ENCODE measurements around the gene AGPAT4.
"Not testable (repeated sequence)": the region's sequence is repeated elsewhere in the genome, so short reads cannot be mapped to it uniquely, and the experiment has no call there.

AGPAT4 gene

DNA sequence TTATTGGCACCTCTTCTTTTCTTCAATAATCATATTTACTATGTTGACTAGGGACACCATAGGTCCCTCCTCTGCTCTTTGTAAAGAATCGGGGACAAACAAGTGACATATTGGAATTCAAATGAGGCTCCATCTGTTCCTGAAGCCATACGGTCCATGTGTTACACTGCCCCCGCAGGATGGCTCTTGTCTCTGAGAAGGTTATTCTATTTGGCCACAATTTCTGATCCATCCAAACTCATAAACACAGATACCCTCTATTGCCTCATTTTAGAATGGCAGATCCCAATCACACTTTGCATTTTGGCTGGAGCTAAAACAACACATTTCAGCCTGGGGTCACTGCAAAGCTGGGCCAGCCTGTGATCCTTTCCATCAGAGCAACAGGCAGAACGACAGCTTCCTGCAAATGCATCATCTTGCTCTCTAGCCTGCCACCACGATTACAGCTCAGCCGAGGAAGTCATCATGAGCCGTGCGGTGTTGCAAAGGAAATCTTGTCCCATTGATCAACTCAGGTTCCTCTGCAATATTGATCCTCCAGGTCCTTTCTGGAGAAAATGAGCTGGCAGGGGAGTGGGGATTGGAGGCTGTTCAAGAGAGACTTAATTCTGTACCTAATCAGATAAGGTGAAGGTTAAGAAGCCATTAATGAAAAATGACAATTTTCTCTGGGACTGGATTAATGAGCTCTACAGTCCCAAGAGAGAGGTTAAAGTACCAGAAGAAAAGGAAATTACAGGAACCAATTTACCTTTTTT lies 73.1 kb downstream of the AGPAT4 start:
- no peak for DNase-seq (ENCODE audit: low spot score)

DNA sequence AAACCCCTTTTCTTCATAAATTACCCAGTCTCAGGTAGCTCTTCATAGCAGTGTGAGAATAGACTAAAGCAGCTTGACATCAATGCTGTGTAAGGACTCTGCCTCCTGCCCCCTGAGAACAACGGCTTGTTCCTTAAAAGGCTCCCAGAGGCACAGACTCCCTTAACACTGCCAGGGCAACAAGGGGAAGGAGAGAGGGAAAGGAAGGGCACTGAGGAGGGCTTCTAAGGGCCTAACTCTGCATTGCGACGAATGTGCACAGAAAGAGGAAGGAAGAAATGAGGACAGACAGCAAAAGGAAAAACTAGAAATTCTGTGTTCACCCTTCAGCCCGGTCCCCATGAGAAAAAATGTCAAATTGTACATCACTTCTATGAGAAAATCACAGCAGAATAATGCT lies 74.0 kb downstream of the AGPAT4 start:
- no peak for DNase-seq (ENCODE audit: low spot score)

DNA sequence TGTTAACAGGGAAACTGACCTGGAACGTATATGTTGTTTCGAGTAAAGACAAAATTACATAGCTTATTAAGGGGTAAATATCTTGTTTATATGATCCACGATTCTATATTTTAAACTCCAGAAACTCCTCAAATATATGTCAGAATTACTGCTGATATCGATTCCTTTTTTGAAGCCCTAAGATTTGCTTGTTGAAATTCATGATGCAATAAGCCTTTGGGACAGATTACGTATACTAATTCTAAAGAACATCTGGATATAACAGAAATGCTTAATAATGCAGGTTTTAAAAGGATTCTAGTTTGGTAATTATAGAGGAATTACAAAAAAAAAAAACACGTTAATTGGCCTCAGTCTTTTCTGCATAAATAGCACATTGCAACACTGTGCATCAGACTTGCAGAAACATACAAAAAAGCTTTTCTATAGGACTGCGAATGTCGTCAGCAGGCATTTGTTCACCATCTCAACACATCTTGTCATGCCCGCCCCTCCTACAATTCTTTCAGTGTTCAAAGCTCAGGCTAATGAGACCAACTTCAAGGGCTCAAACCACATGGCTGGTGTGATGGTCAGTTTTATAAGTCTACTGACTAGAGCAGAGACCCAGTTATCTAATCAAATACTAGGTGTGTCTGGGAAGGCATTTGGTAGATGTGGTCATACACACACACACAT lies 74.9 kb downstream of the AGPAT4 start:
- DNase-seq (ENCODE audit: low spot score), result no peak

DNA sequence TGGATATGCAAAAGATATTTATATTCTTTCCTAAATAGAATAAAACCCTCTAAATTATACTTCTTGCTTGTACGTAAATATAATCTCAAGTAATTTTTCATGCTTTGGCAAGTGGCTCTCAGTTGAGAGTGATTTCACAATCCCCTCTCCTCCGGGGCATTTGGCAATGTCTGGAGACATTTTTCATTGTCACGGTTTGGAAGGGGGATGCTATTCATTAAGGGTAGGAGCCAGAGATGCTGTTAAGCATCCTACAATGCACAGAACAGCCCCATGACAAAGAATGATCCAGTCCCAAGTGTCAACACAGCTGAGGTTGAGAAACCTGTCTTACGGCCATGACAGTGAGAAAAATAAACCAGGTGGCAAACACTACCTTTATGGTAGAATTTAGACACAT lies 75.7 kb downstream of the AGPAT4 start:
- no peak for DNase-seq (ENCODE audit: low spot score)

DNA sequence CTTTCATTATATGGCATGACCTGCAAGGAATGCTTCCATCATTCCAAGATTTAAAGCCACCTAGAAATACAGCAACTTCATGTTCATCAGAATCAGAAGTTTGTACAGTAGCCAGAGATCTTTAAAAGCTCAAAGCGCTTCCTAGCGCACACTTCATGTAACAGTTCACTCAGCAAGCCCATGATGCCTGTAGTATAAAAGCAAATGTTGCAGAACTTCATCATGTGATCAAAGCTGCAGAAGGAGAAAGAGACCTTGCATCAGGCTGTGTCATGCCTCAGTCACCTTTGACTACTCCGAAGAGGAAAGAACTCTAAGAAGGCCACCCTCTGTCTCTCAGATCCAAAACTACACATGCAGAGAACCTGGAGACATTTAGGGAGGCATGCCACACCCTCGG lies 78.5 kb downstream of the AGPAT4 start:
- no peak for DNase-seq (ENCODE audit: low spot score)

DNA sequence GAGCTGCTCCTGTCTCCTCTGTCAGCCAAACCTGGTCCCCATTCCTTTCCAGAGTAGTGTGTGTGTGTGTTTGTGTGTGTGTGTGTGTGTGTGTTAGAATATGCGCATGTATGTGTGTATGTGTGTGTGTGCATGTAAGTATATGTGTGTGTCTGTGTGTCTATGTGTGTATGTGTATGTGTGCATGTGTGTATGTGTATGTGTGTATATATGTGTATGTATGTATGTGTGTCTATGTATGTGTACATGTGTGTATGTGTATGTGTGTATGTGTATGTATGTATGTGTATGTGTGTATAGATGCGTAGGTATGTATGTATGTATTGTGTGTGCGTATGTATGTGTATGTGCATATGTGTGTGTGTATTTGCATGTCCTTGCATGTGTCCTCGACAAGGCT lies 79.5 kb downstream of the AGPAT4 start:
- no peak for DNase-seq (ENCODE audit: low spot score)

DNA sequence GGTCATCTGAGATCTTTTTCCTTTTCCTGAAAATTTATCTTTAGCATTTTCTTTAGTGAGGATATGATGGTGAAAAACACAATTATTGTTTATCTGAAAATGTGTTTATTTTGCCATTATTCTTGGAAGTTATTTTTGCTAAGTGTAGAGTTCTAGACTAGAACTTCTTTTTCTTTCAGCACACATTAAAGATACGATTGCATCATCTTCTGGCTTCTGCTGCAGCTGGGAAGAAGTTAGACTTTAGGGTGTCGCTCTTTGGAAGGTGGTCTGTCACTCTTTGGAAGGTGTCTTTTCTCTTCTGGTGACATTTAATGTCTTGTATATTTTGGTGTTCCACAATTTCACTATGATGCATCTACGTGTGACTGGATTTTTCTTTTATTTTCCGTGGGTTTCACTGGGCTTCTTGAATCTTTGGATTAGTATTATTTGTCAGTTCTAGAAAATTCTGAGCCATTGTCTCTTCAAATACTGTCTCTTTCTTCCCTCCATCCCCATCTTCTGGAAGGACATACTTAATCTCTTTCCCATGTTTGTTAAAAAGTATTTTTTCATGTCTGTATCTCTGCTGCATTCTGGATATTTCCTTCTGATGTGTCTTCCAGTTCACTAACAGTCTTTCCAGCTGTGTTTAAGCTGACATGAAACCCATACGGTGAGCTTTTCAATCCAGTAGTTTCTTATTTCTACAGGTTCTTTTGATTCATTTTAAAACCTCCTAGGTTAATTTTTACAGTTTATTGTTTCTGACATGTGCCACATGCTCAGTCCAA lies 81.0 kb downstream of the AGPAT4 start:
- DNase-seq (ENCODE audit: low spot score), result no peak

DNA sequence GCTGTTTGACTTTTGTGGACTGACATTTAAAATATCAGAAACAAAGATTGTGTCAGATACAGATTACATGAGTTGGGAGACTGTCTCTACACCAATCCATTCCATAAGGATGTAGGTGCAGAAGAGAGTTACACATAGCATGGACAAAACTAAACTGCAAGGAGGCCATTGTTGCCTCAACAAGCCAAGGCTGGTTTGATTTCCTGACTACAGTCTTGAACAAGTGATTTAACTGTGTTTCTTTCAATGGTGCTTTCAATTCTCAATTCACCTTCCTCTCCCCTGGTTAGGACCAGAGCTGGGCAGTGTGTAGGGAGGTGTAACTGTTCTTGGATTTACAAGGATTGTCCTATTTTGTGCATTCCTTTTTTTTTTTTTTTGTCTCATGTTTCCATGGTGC lies 82.2 kb downstream of the AGPAT4 start:
- DNase-seq (ENCODE audit: low spot score), result no peak

DNA sequence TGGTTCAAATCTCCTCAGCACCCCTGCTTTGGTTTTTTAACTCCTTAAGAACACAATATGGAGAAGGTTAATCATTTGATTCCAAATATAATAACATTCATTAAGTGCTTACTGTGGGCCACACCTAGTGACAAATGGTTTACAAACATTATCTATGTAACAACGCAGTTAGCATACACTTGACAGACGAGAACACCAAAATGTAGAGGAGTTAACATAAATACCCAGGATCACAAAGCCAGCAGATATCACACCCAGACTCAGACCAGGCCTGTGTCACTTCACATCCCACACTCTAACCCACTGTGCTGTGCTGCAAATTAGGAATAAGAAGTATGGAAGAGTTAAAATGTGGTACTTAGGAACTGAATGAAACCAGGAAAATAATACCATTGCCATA lies 82.9 kb downstream of the AGPAT4 start:
- DNase-seq (ENCODE audit: low spot score), result no peak

DNA sequence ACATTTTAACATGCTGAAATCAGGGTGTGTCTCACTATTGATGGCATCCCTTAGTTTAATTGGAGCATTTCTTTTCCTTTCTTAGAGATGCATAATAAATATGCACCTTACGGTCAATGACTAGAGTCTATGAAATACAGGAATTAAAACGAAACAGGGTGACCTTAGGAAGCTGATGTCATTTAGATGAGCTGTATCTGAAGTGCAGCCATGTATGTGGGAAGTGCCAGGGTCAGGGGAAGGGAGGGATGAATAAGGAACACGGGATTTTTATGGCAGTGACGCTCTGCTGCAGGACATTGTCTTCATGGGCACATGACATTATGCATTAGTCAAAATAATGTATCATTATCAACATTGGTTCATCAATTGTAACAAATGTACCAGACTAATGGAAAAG lies 84.0 kb downstream of the AGPAT4 start:
- no peak for DNase-seq (ENCODE audit: low spot score)

DNA sequence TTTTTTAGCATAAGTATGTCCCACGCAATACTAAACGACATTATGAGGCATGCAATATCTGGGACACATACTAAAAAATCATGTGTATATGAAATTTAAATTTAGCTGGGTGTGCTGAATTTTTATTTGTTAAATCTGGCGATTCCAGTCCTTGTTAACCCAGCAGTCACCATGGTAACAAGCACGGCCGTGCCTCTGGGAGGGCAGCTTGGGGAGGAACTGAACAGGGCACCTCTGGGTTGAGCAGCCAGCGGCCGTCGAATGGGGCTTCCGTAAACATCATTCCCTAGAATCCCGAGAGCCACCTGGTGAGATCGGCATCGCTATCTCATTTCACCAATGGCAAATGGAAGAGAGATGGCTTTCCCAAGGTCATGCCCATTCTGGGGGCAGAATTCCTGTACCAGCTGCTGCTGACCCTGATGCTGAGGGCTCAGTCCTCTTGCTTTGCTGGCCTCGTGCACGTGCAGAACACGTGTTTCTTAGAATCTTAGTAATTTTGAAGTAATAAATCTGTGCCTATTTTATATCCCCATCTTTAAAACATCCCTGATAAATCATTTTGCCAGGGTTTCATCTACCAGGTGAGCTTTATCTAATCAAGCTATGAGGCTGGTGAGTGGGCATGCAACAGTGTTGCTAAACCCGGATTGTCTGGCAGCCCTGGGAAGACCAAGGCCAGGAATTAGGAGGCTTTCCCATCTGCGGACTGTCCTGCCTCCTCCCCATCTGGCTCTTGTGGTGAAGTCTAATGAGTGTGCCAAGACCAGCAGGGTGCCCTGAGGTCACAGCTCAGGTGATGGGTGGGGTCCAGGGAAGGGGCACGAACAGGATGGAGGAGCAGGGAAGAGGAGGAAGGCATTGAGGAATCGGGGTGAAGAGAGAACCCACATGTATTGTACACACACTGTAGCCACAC lies 85.1 kb downstream of the AGPAT4 start:
- no peak for DNase-seq (ENCODE audit: low spot score)

DNA sequence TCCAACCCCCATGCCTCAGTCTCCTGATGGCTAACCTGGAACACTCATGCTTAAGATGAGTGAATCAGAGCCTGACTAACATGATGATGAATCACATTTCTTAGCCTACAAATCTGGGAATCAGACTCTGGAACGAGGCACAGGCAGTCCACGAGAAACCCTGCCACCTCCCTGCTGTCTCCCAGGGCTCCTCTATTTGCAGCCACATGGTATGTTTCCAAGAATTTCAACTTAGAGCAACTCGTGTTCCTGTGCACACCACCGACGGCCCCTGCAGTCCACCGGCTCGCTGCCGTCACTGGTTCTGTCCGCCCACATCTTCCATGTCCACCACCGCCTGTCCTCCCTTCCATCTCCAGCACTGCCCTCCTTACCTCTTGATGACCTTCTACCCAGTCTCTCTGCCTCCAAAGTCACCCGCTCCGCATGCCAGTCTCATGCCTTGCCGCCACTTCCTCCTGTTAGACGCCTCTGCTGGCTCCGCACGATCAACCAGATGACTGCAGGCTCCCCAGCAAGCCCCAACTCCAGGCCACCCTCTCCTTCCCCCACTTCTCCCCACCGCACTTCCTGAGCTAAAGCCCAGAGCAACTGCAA lies 87.6 kb downstream of the AGPAT4 start:
- DNase-seq (ENCODE audit: low spot score), result no peak

DNA sequence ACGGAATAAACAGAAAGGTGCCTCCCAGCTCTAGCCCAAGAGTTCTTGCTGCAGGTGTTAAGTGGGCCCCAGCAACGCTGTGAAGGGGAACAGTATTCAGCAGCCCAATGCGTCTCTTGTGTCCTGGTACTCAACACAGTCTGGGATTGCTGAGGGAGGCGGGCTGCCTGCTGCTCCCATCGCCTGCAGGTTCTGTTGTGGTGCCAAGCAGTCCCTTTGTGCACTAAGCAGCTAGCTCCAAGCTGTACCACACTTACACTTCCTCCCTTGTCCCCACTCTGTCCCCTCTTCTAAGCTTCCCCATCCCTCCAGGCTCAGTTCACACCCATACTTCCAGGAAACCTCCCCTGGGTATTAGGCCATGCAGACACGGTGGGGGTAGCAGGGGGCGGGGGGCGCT lies 92.7 kb downstream of the AGPAT4 start:
- DNase-seq (ENCODE audit: low spot score), result no peak

DNA sequence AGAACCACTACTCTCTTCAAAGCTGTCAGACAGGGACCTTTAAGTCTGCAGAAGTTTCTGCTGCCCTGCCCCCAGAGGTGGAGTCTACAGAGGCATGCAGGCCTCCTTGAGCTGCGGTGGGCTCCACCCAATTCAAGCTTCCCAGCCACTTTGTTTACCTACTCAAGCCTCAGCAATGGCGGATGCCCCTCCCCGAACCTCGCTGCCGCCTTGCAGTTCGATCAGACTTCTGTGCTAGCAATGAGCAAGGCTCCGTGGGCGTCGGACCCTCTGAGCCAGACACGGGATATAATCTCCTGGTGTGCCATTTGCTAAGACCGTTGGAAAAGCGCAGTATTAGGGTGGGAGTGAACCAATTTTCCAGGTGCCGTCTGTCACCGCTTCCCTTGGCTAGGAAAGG lies 95.7 kb downstream of the AGPAT4 start:
- DNase-seq (ENCODE audit: low spot score), result not testable (repeated sequence)

DNA sequence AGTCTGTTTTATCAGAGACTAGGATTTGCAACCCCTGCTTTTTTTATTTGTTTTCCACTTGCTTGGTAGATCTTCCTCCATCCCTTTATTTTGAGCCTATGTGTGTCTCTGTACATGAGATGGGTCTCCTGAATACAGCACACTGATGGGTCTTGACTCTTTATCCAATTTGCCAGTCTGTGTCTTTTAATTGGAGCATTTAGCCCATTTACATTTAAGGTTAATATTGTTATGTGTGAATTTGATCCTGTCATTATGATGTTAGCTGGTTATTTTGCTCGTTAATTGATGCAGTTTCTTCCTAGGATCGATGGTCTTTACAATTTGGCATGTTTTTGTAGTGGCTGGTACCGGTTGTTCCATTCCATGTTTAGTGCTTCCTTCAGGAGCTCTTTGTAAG lies 97.4 kb downstream of the AGPAT4 start:
- not testable (repeated sequence) for DNase-seq (ENCODE audit: low spot score)

DNA sequence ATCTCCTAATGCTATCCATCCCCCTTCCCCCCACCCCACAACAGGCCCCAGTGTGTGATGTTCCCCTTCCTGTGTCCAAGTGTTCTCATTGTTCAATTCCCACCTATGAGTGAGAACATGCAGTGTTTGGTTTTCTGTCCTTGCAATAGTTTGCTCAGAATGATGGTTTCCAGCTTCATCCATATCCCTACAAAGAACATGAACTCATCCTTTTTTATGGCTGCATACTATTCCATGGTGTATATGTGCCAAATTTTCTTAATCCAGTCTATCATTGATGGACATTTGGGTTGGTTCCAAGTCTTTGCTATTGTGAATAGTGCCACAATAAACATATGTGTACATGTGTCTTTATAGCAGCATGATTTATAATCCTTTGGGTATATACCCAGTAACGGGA lies 101.1 kb downstream of the AGPAT4 start:
- not testable (repeated sequence) for DNase-seq (ENCODE audit: low spot score)

DNA sequence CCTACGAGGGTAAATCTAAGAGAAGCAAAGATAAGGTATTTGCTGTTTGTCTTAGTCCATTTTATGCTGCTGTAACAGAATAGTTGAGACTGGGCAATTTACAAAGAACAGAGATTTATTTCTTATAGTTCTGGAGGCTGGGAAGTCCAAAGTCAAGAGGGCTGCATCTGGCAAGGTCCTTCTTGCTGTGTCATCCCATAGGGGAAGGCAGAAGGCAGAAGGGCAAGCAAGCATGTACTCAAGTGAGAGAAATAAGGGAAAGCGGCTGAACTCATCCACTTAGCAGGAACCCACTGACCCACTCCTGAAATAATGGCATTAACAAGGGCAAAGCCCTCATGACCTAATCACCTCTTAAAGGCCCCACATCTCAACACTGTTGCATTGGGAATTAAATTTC lies 102.7 kb downstream of the AGPAT4 start:
- DNase-seq (ENCODE audit: low spot score), result no peak

DNA sequence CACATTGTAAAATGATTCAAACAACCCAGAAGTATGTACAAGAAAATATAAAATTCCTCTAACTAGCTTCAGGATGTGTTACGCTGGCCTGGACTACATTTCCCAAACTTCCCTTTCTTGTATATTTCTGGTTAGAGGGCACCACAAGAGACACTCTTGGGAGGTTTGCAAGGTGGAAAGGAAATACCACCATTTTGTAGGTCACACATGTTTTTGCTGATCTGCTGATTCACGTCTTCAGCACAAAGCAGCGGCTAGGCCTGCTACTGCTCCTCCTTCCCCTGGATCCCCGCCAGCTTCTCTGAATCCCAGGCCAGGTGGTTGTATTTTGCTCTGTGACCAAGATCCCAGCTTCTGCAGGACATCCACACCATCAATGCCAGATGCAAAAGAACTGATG lies 104.2 kb downstream of the AGPAT4 start:
- DNase-seq (ENCODE audit: low spot score), result no peak

DNA sequence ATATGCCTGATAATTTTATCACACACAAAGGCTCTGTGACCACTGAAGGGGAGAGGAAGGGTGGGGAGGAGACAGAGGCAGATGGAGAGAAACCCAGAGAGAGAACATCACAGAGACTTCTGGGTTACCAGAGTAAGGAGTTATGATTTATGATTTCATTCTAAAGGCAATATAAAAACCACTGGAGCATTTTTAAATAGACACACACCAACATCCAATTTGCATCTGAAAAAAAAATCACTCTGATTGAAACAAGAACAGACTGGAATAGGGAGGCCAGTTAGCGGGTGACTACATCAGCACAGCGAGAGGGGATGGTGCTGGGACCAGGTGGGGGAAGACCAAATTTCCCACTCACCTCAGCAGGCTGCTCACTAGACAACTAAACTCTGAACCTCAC lies 104.8 kb downstream of the AGPAT4 start:
- DNase-seq (ENCODE audit: low spot score), result no peak

DNA sequence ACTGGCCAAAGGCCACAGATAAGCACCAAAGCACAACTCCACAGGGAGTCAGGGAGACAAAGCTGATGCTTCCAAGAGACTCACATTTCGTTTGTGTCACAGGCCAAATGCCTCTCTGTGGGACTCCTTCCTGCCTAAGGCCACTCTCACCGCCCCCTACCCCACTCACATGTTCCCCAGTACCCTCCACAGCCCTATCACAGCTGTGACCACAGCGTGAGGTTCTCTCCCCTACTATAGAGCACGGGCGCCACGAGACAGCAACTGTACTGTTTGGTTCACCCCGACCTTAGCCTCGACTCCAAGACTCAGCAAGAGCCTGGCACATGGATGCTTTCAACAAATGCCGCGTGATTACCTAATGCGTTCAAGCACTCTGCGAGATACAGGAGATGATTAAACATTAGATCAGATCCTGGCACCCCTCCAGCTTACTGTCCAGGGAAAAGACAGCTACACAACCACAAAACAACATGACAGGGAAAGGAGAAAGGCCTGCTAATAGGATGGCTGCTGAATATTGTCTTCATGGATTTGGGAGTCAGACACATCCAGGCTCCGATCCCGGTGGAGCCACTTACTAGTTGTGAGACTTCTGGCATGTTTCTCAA lies 105.5 kb downstream of the AGPAT4 start:
- DNase-seq (ENCODE audit: low spot score), result no peak

DNA sequence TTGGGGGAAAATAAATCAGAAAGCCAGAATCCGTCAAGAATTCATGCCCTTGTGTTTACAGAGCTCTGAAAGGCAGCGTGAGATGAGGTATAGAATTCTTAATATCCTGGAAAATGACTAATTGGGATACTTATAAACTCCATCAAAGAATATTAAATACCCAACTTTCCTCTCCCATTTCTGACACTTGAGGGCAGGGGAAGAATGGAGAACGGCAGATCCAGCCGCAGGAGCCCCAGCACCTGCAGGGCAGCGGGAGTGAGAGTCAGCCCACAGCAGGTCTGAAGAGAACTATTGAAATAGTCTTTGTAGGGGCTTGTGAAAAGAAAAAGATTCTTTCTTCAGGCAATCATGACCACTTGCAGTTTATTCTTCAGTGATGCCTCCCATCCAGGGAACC lies 107.2 kb downstream of the AGPAT4 start:
- no peak for DNase-seq (ENCODE audit: low spot score)

Measured in HuH-7.5 (cell line).